Caco-2 (cell line): Measurements from ENCODE around the gene CSF2RB. TPM values are rescaled to one million over a fixed set of nuclear protein-coding genes. Genes with fewer than 3 reads are reported as not detected.

Experiments used
- BruUV-seq: library from RNA; stranded (reverse); fragments of 400-500 nt; replicated peaks from 2 replicates; lab custom pipeline; 2021; lab: Mats Ljungman, UMichigan
- CTCF ChIA-PET: fragments of 300-600 bp; sonication (Branson Sonifier 250); formaldehyde crosslinking; loops from one replicate; lab custom pipeline; 2022; ENCODE audit warnings: antibody characterized with exemption; lab: Charles Lee
- POLR2A ChIA-PET: fragments of 300-600 bp; sonication (Branson Sonifier 250); formaldehyde crosslinking; loops from one replicate; lab custom pipeline; 2022; ENCODE audit warnings: antibody characterized with exemption; lab: Charles Lee
- DNase-seq, 2 experiments: peaks; one replicate each; pipeline versions ENCODE4 v3.0.0 to v3.0.0-alpha.2; 2020 to 2022
- H3K27me3 ChIP-seq: replicated peaks from 2 replicates; pipeline ENCODE4 v1.6.0; 2011; ENCODE audit warnings: low read length; ENCODE audit not compliant: control insufficient read depth, insufficient read depth
- H3K36me3 ChIP-seq: 2 replicates; pipeline ENCODE4 v1.5.1; 2011; ENCODE audit warnings: low read length; ENCODE audit not compliant: control insufficient read depth, insufficient read depth
- H3K4me1 ChIP-seq: fragments of 250-450 bp; sonication (Bioruptor Pico); 2 replicates; pipeline ENCODE4 v1.5.1; 2020; ENCODE audit warnings: mild to moderate bottlenecking
- H3K4me3 ChIP-seq: 2 replicates; pipeline ENCODE4 v1.5.1; 2011; ENCODE audit warnings: low read depth, mild to moderate bottlenecking, control low read depth, low read length
- H3K9me3 ChIP-seq: fragments of 250-450 bp; sonication (Bioruptor Pico); 2 replicates; pipeline ENCODE4 v1.5.1; 2020; ENCODE audit warnings: mild to moderate bottlenecking, moderate library complexity
- H3K27ac Mint-ChIP-seq: one replicate; pipeline ENCODE4 v1.8.0; 2022; ENCODE audit warnings: mixed read lengths; ENCODE audit not compliant: unreplicated experiment
- H3K27me3 Mint-ChIP-seq: one replicate; pipeline ENCODE4 v1.8.0; 2022; ENCODE audit warnings: mixed read lengths; ENCODE audit not compliant: insufficient read depth, unreplicated experiment
- H3K36me3 Mint-ChIP-seq: one replicate; pipeline ENCODE4 v1.8.0; 2022; ENCODE audit warnings: mild to moderate bottlenecking, mixed read lengths; ENCODE audit not compliant: insufficient read depth, unreplicated experiment
- H3K4me1 Mint-ChIP-seq: one replicate; pipeline ENCODE4 v1.8.0; 2022; ENCODE audit warnings: low read depth, mixed read lengths; ENCODE audit not compliant: unreplicated experiment
- H3K4me3 Mint-ChIP-seq: one replicate; pipeline ENCODE4 v1.8.0; 2022; ENCODE audit warnings: mild to moderate bottlenecking, moderate library complexity, mixed read lengths; ENCODE audit not compliant: unreplicated experiment
- H3K9me3 Mint-ChIP-seq: one replicate; pipeline ENCODE4 v1.8.0; 2022; ENCODE audit warnings: mixed read lengths; ENCODE audit not compliant: unreplicated experiment
- CTCF ChIP-seq, 2 experiments: fragments of 200-600 bp in 1 of 2; IDR thresholded peaks; 1 replicate in 1 of 2; 2 replicates in 1 of 2; pipeline versions ENCODE4 v1.5.1 to v1.8.0; 2011 to 2022; ENCODE audit warnings: antibody characterized with exemption in 1 of 2, control low read depth in 1 of 2, inconsistent platforms in 1 of 2, low read depth in 1 of 2, low read length in 1 of 2, mild to moderate bottlenecking in 1 of 2, moderate library complexity in 1 of 2; ENCODE audit not compliant: insufficient read depth in 1 of 2, severe bottlenecking in 1 of 2, unreplicated experiment in 1 of 2
- intact Hi-C: fragments of 100-400 bp; cut with micrococcal nuclease; formaldehyde crosslinking; loops from one replicate; pipeline ENCODE4 v1.10.0; 2022; ENCODE audit not compliant: unreplicated experiment
- total RNA-seq: library from RNA; stranded (reverse); gene quantifications from 2 replicates; pipeline ENCODE4 v1.2.3, GENCODE V29; 2022

The CSF2RB gene
- total RNA-seq, 1 experiment from 2014 or later = not detected

GRCh38 chr22:36912694-36913426, 568 bp upstream of the CSF2RB start:
- CTCF ChIA-PET = no interaction called here
- Mint-ChIP-seq H3K9me3 (no peaks in the 10 kb centered on the region), H3K36me3 (peaks cover 5% of the 10 kb centered on the region), H3K27ac (no peak overlapping the region), H3K4me3 (no peak overlapping the region), H3K4me1 (no peaks in the 10 kb centered on the region), H3K27me3 (peaks cover 16% of the 10 kb centered on the region)
- Histone ChIP-seq H3K4me1 (no peaks in the 10 kb centered on the region), H3K9me3 (no peaks in the 10 kb centered on the region), H3K27me3 (no peaks in the 10 kb centered on the region), H3K4me3 (no peak overlapping the region), H3K36me3 (no peaks in the 10 kb centered on the region)
- no peak for DNase-seq
- BruUV-seq = no TSS peak
- TF ChIP-seq CTCF (IDR thresholded peaks at IDR 0.05; ENCODE audit: insufficient read depth in 1 of 2, low read depth in 1 of 2, low read length in 1 of 2, severe bottlenecking in 1 of 2, unreplicated experiment in 1 of 2) = no peak
- intact Hi-C loops = no loop called here
- POLR2A ChIA-PET = no interaction called here

GRCh38 chr22:36914390-36914752, 943 bp downstream of the CSF2RB start:
- H3K4me1 ChIP-seq = no peaks in the 10 kb centered on the region
- no peak for DNase-seq
- H3K36me3 ChIP-seq = no peaks in the 10 kb centered on the region
- intact Hi-C loops = no loop called here
- Mint-ChIP-seq H3K27me3 (peaks cover 19% of the 10 kb centered on the region), H3K9me3 (no peaks in the 10 kb centered on the region), H3K36me3 (peaks cover 5% of the 10 kb centered on the region), H3K27ac (no peak overlapping the region), H3K4me1 (no peaks in the 10 kb centered on the region), H3K4me3 (no peak overlapping the region)
- H3K9me3 ChIP-seq = no peaks in the 10 kb centered on the region
- ChIA-PET CTCF (no interaction called here), POLR2A (no interaction called here)
- no peak for TF ChIP-seq CTCF (IDR thresholded peaks at IDR 0.05; ENCODE audit: insufficient read depth in 1 of 2, low read depth in 1 of 2, low read length in 1 of 2, severe bottlenecking in 1 of 2, unreplicated experiment in 1 of 2)
- BruUV-seq = no TSS peak
- no peaks in the 10 kb centered on the region for H3K27me3 ChIP-seq
- H3K4me3 ChIP-seq = no peak overlapping the region

GRCh38 chr22:36916034-36916433, 2.6 kb downstream of the CSF2RB start:
- intact Hi-C loops = no loop called here
- H3K4me3 Mint-ChIP-seq = no peak overlapping the region
- H3K36me3 Mint-ChIP-seq = no peaks in the 10 kb centered on the region
- TF ChIP-seq CTCF (IDR thresholded peaks at IDR 0.05; ENCODE audit: insufficient read depth in 1 of 2, low read depth in 1 of 2, low read length in 1 of 2, severe bottlenecking in 1 of 2, unreplicated experiment in 1 of 2) = no peak
- H3K4me1 Mint-ChIP-seq = no peaks in the 10 kb centered on the region
- no peaks in the 10 kb centered on the region for H3K4me1 ChIP-seq
- DNase-seq = no peak
- POLR2A ChIA-PET = no interaction called here
- H3K4me3 ChIP-seq = no peak overlapping the region
- no TSS peak for BruUV-seq
- H3K27ac Mint-ChIP-seq = no peak overlapping the region
- no peaks in the 10 kb centered on the region for H3K36me3 ChIP-seq
- no peaks in the 10 kb centered on the region for H3K9me3 Mint-ChIP-seq
- peaks cover 20% of the 10 kb centered on the region for H3K27me3 Mint-ChIP-seq
- CTCF ChIA-PET = no interaction called here
- no peaks in the 10 kb centered on the region for H3K27me3 ChIP-seq
- H3K9me3 ChIP-seq = no peaks in the 10 kb centered on the region
